K562 (cell line): ENCODE results near the gene FOSL2. TPM values are rescaled to one million over a fixed set of nuclear protein-coding genes. Genes with fewer than 3 reads are reported as not detected.

Experiments
- ATAC-seq: fragments of 200-7000 bp; cut with Tn5 transposase; 3 replicates; pipeline ENCODE4 v1.9.1; 2020; ENCODE audit warnings: moderate library complexity
- BruUV-seq: library from RNA; stranded (reverse); fragments of 400-500 nt; replicated peaks from 2 replicates; lab custom pipeline; 2021; lab: Mats Ljungman, UMichigan
- CTCF ChIA-PET: fragments of 300-600 bp; formaldehyde crosslinking; extraction: SDS; loops from one replicate; lab custom pipeline; 2021; ENCODE audit warnings: low intra/inter-chr PET ratio; lab: Yijun Ruan, JAX
- POLR2A ChIA-PET: fragments of 300-600, 350-650 bp; sonication (Branson Sonifier 250); formaldehyde crosslinking; extraction: SDS; loops from one replicate; lab custom pipeline; 2021; ENCODE audit warnings: antibody characterized with exemption, inconsistent platforms; lab: Yijun Ruan, JAX
- DNase-seq, 4 experiments: peaks; one replicate each; pipeline versions ENCODE4 v3.0.0 to v3.0.0-alpha.2; 2011 to 2018; ENCODE audit warnings: low spot score in 3 of 4, mixed read lengths in 3 of 4; ENCODE audit errors: extremely low read depth in 1 of 4
- FAIRE-seq: peaks from 2 replicates; lab custom pipeline; 2011; peaks lifted over from hg19 to GRCh38; lab: Jason Lieb, UNC
- H2AFZ ChIP-seq: 2 replicates; pipeline ENCODE4 v1.6.0; 2011; ENCODE audit warnings: low read depth, low read length, control low read depth, inconsistent platforms
- H3K27ac ChIP-seq: fragments of 200-600 bp; 3 replicates; pipeline ENCODE4 v1.8.0; 2011; ENCODE audit warnings: low read depth, mild to moderate bottlenecking, control low read depth, inconsistent platforms, low read length, moderate library complexity, mixed read lengths; ENCODE audit errors: extremely low read depth
- H3K27me3 ChIP-seq, 2 experiments: fragments of 300-600 bp in 1 of 2; 2 replicates in 1 of 2; 3 replicates in 1 of 2; pipeline versions ENCODE4 v1.6.0 to v1.8.0; 2011; ENCODE audit warnings: inconsistent platforms in 2 of 2, low read length in 2 of 2, mild to moderate bottlenecking in 1 of 2, mixed read lengths in 1 of 2, moderate library complexity in 1 of 2; ENCODE audit not compliant: control insufficient read depth in 2 of 2, insufficient read depth in 2 of 2
- H3K36me3 ChIP-seq: fragments of 300-600 bp; 3 replicates; pipeline ENCODE4 v1.8.0; 2011; ENCODE audit warnings: mild to moderate bottlenecking, low read length, inconsistent platforms; ENCODE audit not compliant: control insufficient read depth, insufficient read depth
- H3K4me1 ChIP-seq, 2 experiments: fragments of 200-600 bp in 1 of 2; replicated peaks in 1 of 2; 2 replicates in 1 of 2; 3 replicates in 1 of 2; pipeline versions ENCODE4 v1.5.1 to v1.8.0; 2011; ENCODE audit warnings: inconsistent platforms in 2 of 2, low read length in 2 of 2, mild to moderate bottlenecking in 1 of 2, mixed read lengths in 1 of 2, moderate library complexity in 1 of 2; ENCODE audit not compliant: control insufficient read depth in 2 of 2, insufficient read depth in 2 of 2
- H3K4me2 ChIP-seq: 2 replicates; pipeline ENCODE4 v1.6.1; 2011; ENCODE audit warnings: low read length, control low read depth, inconsistent platforms, mixed read lengths; ENCODE audit not compliant: insufficient read depth
- H3K4me3 ChIP-seq: fragments of 200-600 bp; sonication (generic), shearing (Covaris generic); 2 replicates; pipeline ENCODE4 v1.5.1; 2016; ENCODE audit warnings: control low read depth, inconsistent platforms
- H3K79me2 ChIP-seq: fragments of 200-600 bp; 3 replicates; pipeline ENCODE4 v1.8.0; 2011; ENCODE audit warnings: low read length, inconsistent platforms; ENCODE audit not compliant: control insufficient read depth, insufficient read depth
- H3K9ac ChIP-seq, 2 experiments: 2 replicates each; pipeline versions ENCODE4 v1.6.0 to v1.6.1; 2011; ENCODE audit warnings: low read depth in 2 of 2, low read length in 2 of 2, control low read depth in 1 of 2, inconsistent platforms in 1 of 2, mild to moderate bottlenecking in 1 of 2, mixed read lengths in 1 of 2; ENCODE audit not compliant: insufficient read depth in 1 of 2
- H3K9me1 ChIP-seq: one replicate; pipeline ENCODE4 v1.6.0; 2011; ENCODE audit warnings: inconsistent platforms, mild to moderate bottlenecking, low read length, moderate library complexity; ENCODE audit not compliant: control insufficient read depth, insufficient read depth
- H3K9me3 ChIP-seq: replicated peaks from 2 replicates; pipeline ENCODE4 v1.5.1; 2011; ENCODE audit warnings: low read depth, low read length, inconsistent platforms; ENCODE audit not compliant: control insufficient read depth, insufficient read depth
- H4K20me1 ChIP-seq: replicated peaks from 2 replicates; pipeline ENCODE4 v1.6.1; 2011; ENCODE audit warnings: low read length, inconsistent platforms, mixed read lengths; ENCODE audit not compliant: control insufficient read depth, insufficient read depth
- BACH1 ChIP-seq: fragments of 200-800 bp; sonication (Bioruptor generic); IDR thresholded peaks from 2 replicates; pipeline ENCODE4 v1.6.1; 2016; ENCODE audit warnings: missing genetic modification characterization, missing compliant biosample characterization
- CBX5 ChIP-seq: IDR thresholded peaks from 2 replicates; pipeline ENCODE4 v1.6.1; 2014; ENCODE audit warnings: low read depth, borderline replicate concordance
- CEBPB ChIP-seq: fragments of 450-650 bp; IDR thresholded peaks from 2 replicates; pipeline ENCODE4 v1.6.1; 2016; ENCODE audit warnings: missing genetic modification characterization, missing compliant biosample characterization
- FOXO4 ChIP-seq: fragments of 450-650 bp; formaldehyde crosslinking; IDR thresholded peaks from 2 replicates; pipeline ENCODE4 v1.4.0; 2020; ENCODE audit warnings: mild to moderate bottlenecking, moderate library complexity
- HLTF ChIP-seq: fragments of 450-650 bp; IDR thresholded peaks from 2 replicates; pipeline ENCODE4 v1.6.1; 2016
- RBBP5 ChIP-seq: fragments of 200-600 bp; sonication (generic); IDR thresholded peaks from 2 replicates; pipeline ENCODE4 v1.6.1; 2012; ENCODE audit warnings: borderline replicate concordance, mild to moderate bottlenecking, low read length, control low read depth, inconsistent platforms; ENCODE audit not compliant: insufficient read depth, poor library complexity, severe bottlenecking
- SMARCE1 ChIP-seq: fragments of 450-650 bp; IDR thresholded peaks from 2 replicates; pipeline ENCODE4 v1.7.1; 2016; ENCODE audit warnings: mild to moderate bottlenecking
- SREBF2 ChIP-seq: sonication (generic); formaldehyde crosslinking; IDR thresholded peaks from 2 replicates; pipeline ENCODE4 v1.4.0; 2020; ENCODE audit warnings: mild to moderate bottlenecking, missing genetic modification reagents
- SRSF1 ChIP-seq: fragments of 200-400 bp; formaldehyde crosslinking; IDR thresholded peaks from 2 replicates; pipeline ENCODE4 v1.6.1; 2017; ENCODE audit warnings: mild to moderate bottlenecking, low read depth, low read length, moderate library complexity
- STAG1 ChIP-seq: sonication (generic); formaldehyde crosslinking; IDR thresholded peaks from 2 replicates; pipeline ENCODE4 v1.5.0; 2020; ENCODE audit warnings: missing genetic modification reagents, borderline replicate concordance
- U2AF2 ChIP-seq: fragments of 200-400 bp; formaldehyde crosslinking; optimal IDR thresholded peaks from 2 replicates; pipeline ENCODE3; 2017; ENCODE audit warnings: low read depth, mild to moderate bottlenecking, low read length
- ZNF143 ChIP-seq: sonication (generic); formaldehyde crosslinking; IDR thresholded peaks from 2 replicates; pipeline ENCODE4 v1.9.0; 2022; ENCODE audit warnings: mild to moderate bottlenecking, missing genetic modification reagents
- ZNF41 ChIP-seq: fragments of 250-450 bp; sonication (Bioruptor Pico); conservative IDR thresholded peaks from 2 replicates; pipeline ENCODE4 v1.4.0; 2020; ENCODE audit warnings: mild to moderate bottlenecking
- ZNF780A ChIP-seq: fragments of 250-450 bp; sonication (Bioruptor Pico); IDR thresholded peaks from 2 replicates; pipeline ENCODE4 v1.5.0; 2021; ENCODE audit warnings: mild to moderate bottlenecking
- WGBS: fragments of 100-300 bp; shearing (Covaris generic); methylation state at CpG from one replicate; pipeline ENCODE4 v1.1.6; 2016; ENCODE audit warnings: low coverage, mixed read lengths; ENCODE audit not compliant: insufficient coverage; ENCODE audit errors: missing lambda C conversion rate; 5-methylcytosine and 5-hydroxymethylcytosine counted together
- in situ Hi-C: fragments of 300-500 bp; cut with MboI; formaldehyde crosslinking; loops from 4 replicates; pipeline ENCODE4 v1.15.0; 2018; ENCODE audit warnings: inconsistent platforms, mixed read lengths
- intact Hi-C: fragments of 100-400 bp; cut with micrococcal nuclease; formaldehyde crosslinking; loops from 2 replicates; pipeline ENCODE4 v1.14.2; 2022
- polyA plus RNA-seq, 8 experiments: library from polyadenylated mRNA; depleted of rRNA in 4 of 8; stranded (reverse) in 5 of 8; unstranded in 3 of 8; fragments of >200 nt; fragmentation: Nextera tagmentation in 2 of 8; fragmentation: Illumina TruSeq in 1 of 8; extraction: Ambion mirVana in 2 of 8; extraction: Trizol in 1 of 8; gene quantifications; 2 replicates each; pipeline versions ENCODE4 v1.2.1 to v1.2.3, GENCODE V29; 2011 to 2014; ENCODE audit warnings: inconsistent platforms in 1 of 8, missing spikeins in 1 of 8
- total RNA-seq, 7 experiments: library from RNA; depleted of rRNA in 6 of 7; stranded (reverse); fragments of >200 nt in 6 of 7; fragmentation: Illumina TruSeq in 2 of 7; extraction: Trizol in 2 of 7; gene quantifications; 2 replicates each; pipeline versions ENCODE4 v1.2.1 to v1.2.3, GENCODE V29; 2011 to 2021; ENCODE audit warnings: low replicate concordance in 1 of 7
- TF ChIP-seq, protein P1 (sequence below): fragments of 250-450 bp; sonication (Bioruptor Pico); IDR thresholded peaks from 2 replicates; pipeline ENCODE4 v1.4.0; 2020; ENCODE audit warnings: mild to moderate bottlenecking

FOSL2 gene
- total and polyA plus RNA-seq, 9 of the 15 experiments (the other 6 are each of a cell fraction or from before 2014, with no cell fraction given) = 0.04 to 2.9 (median 0.80) TPM

- Histone ChIP-seq H3K9ac (peak overlapping the region in 1 of 2 experiments; percentile 65; a peak in 2 of 4 replicates), H3K36me3 (no peaks in the 10 kb centered on the region), H3K4me3 (no peak overlapping the region), H3K27ac (no peak overlapping the region), H3K4me1 (peaks cover 23 to 57% of the 10 kb centered on the region in 2 experiments), H3K79me2 (no peaks in the 10 kb centered on the region), H3K9me1 (no peaks in the 10 kb centered on the region), H3K9me3 (no peaks in the 10 kb centered on the region), H3K4me2 (no peak overlapping the region), H2AFZ (0 out of 2 replicates have a peak overlapping the region, but pooled peaks have one; percentile 18), H4K20me1 (no peaks in the 10 kb centered on the region), H3K27me3 (no peaks in the 10 kb centered on the region)
- ChIA-PET POLR2A (interaction anchor here (1.0 to 1.1 kb wide), 2 partner anchors 10 to 19 kb away, joined by 3 read pairs; no protein-coding TSS in a partner anchor), CTCF (interaction anchor here (0.7 kb wide), 1 partner anchor 193 kb away, joined by 3 read pairs; no protein-coding TSS in a partner anchor)
- TF ChIP-seq HLTF = no peak
- TF ChIP-seq ZNF41 (CRISPR knock-in tag) = no peak
- TF ChIP-seq CEBPB (tag) = no peak
- no peak for TF ChIP-seq CBX5
- TF ChIP-seq, protein P1, sequence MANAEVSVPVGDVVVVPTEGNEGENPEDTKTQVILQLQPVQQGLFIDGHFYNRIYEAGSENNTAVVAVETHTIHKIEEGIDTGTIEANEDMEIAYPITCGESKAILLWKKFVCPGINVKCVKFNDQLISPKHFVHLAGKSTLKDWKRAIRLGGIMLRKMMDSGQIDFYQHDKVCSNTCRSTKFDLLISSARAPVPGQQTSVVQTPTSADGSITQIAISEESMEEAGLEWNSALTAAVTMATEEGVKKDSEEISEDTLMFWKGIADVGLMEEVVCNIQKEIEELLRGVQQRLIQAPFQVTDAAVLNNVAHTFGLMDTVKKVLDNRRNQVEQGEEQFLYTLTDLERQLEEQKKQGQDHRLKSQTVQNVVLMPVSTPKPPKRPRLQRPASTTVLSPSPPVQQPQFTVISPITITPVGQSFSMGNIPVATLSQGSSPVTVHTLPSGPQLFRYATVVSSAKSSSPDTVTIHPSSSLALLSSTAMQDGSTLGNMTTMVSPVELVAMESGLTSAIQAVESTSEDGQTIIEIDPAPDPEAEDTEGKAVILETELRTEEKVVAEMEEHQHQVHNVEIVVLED (CRISPR knock-in tag) = no peak
- no peak for TF ChIP-seq BACH1 (tag)
- TF ChIP-seq U2AF2 = no peak
- TF ChIP-seq STAG1 (CRISPR knock-in tag) = no peak
- no peak for TF ChIP-seq SREBF2 (CRISPR knock-in tag)
- TF ChIP-seq FOXO4 (CRISPR knock-in tag) = no peak
- TF ChIP-seq SMARCE1 = no peak
- no peak for TF ChIP-seq ZNF780A (CRISPR knock-in tag)
- TF ChIP-seq SRSF1 = no peak
- TF ChIP-seq ZNF143 (CRISPR knock-in tag) = no peak
- no peak for TF ChIP-seq RBBP5
- in situ Hi-C loops = no loop called here
- BruUV-seq = no TSS peak
- DNase-seq = no peak
- intact Hi-C loops = no loop called here
- WGBS = 73% methylated on average over 5 of the region's 5 CpGs
- ATAC-seq = no peak
- FAIRE-seq = no peak
These were observed 40.6 kb upstream of the FOSL2 start for GRCh38 chr2:28352104-28352503.
